Dermis microvascular lymphatic vessel endothelial cell (primary cell): Measurements from ENCODE around the gene PPHLN1. TPM values are rescaled to one million over a fixed set of nuclear protein-coding genes. Genes with fewer than 3 reads are reported as not detected.
"Not testable (repeated sequence)": the region's sequence is repeated elsewhere in the genome, so short reads cannot be mapped to it uniquely, and the experiment has no call there.

Experiments used
- DNase-seq, 2 donors: peaks; one replicate each; pipeline versions ENCODE4 v3.0.0 to v3.0.0-alpha.2; 2010; ENCODE audit warnings: low read depth in 2 of 2
- total RNA-seq: library from RNA; depleted of rRNA; stranded (reverse); fragments of >200 nt; gene quantifications from 2 replicates; pipeline ENCODE4 v1.2.1, GENCODE V29; 2014

PPHLN1 gene
- total RNA-seq, 1 donor from 2014 or later, result 57.6 TPM

DNA sequence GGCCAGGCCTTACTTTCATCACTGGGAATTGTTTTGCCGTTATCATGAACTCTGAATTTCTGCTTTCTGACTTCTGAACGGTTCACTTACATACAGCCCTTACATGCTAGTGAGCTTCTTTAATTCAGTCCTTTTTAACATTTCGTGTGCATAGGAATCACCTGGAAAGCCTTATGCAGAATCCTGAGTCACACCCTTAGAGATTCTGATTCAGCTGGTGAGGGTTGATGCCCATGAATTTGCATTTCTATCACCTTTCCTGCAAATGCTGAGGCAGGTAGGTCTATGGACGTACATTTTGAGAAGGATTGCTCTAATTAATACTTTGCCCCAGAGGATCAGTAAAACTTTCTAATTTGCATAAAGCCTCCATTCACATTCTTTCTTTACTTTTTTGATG is 44.0 kb downstream of the PPHLN1 start:
- DNase-seq, result no peak

- DNase-seq, result peak; percentile 35 to 58
Observed at GRCh38 chr12:42372154-42372791, 46.3 kb downstream of the PPHLN1 start.

- no peak for DNase-seq
Observed at GRCh38 chr12:42373669-42374068, 47.7 kb downstream of the PPHLN1 start.

DNA sequence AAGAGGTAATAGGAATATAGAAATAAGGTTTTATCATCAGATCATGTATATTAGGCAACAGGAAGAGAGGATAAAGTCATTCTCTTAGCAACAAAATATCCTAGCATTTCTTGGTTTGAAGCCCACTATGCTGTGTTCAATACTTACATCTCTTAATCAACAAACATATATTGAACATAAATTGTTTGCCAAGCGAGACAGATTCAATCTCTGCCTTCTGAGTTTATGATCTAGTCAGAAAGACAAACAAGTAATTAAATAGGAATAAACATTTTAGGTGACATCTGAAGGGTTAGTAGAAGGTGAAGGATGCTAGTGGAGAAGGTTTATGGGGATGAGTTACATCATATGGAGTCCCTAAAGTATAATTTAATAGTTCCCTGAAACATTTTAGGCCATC is 54.8 kb downstream of the PPHLN1 start:
- no peak for DNase-seq

GRCh38 chr12:42382013-42382696 is 56.2 kb downstream of the PPHLN1 start:
- no peak for DNase-seq

DNA sequence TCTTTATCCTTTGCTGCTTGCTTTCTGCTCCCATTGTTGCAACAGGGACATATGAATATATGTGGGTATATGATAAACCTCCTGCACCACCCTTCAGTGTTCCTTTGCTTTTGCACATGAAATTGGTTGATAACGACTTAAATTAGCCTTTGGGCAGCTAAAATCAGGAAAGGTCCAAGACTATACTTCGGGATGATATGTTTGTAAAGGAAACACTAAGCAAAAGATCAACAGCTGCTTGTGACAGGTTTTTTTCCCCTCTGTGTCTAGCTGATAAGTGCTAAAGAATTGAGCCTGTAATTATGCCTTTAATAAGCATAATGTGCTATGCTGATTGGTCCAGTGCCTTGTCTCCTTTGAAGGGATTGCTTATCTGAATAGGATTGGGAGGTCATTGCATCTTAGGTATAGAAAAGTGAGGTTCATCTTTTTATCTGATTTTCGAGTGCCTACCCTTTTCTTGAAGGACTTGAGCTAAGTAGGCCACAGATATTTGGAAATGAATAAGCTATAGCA is 59.4 kb downstream of the PPHLN1 start:
- DNase-seq, result no peak

DNA sequence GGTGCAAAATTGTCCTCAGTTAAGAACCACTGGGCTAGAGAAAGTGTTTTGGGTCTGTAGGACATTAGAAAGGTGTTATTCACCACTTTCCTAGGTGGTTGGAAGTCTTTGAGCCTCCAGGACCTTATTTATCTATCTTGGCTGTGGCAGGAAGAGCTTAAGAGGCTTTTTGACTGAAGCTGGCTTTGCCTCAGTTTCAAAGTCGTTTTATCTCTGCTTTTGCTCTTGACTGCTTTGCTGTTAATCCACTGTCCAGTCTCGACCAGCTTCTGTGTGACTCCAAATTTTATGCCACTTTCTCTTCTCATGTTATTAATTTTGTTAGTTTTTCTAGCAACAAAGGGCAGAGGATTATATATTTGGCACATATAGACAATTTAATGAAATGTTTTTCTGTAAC is 60.3 kb downstream of the PPHLN1 start:
- DNase-seq, result no peak

GRCh38 chr12:42388086-42388485 is 62.1 kb downstream of the PPHLN1 start:
- DNase-seq, result not testable (repeated sequence)

DNA sequence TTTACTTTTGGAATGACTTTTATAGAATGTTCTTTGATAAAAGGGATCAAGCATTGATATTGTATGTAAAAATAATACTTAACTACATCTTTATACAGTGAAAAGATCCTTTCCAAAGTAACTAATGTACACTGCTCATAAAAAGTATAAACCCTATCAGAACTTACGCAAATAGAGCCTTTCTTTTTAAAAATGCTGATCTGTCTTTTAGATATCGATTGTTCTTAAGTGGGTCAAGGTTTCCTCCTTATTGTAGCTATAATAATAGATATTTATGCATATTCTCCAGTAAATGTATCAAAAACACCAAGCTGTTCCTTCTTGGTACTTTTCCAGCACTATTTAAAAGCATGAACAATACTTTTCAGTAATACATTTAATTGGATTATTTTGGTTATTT is 68.5 kb downstream of the PPHLN1 start:
- DNase-seq, result no peak

- DNase-seq, result peak; percentile 72 to 85
Observed at GRCh38 chr12:42396473-42397259, 70.7 kb downstream of the PPHLN1 start.

- DNase-seq, result peak in 1 of 2 donors; percentile 50
Observed at GRCh38 chr12:42402821-42403411, 76.9 kb downstream of the PPHLN1 start.

- DNase-seq, result no peak
Observed at GRCh38 chr12:42407306-42407705, 81.3 kb downstream of the PPHLN1 start.

- peak in 1 of 2 donors; percentile 59 for DNase-seq
Observed at GRCh38 chr12:42409471-42409870, 83.5 kb downstream of the PPHLN1 start.

- peak in 1 of 2 donors; percentile 19 for DNase-seq
Observed at GRCh38 chr12:42410340-42410739, 84.4 kb downstream of the PPHLN1 start.

GRCh38 chr12:42420395-42420794 is 94.4 kb downstream of the PPHLN1 start:
- peak in 1 of 2 donors; percentile 34 for DNase-seq

DNA sequence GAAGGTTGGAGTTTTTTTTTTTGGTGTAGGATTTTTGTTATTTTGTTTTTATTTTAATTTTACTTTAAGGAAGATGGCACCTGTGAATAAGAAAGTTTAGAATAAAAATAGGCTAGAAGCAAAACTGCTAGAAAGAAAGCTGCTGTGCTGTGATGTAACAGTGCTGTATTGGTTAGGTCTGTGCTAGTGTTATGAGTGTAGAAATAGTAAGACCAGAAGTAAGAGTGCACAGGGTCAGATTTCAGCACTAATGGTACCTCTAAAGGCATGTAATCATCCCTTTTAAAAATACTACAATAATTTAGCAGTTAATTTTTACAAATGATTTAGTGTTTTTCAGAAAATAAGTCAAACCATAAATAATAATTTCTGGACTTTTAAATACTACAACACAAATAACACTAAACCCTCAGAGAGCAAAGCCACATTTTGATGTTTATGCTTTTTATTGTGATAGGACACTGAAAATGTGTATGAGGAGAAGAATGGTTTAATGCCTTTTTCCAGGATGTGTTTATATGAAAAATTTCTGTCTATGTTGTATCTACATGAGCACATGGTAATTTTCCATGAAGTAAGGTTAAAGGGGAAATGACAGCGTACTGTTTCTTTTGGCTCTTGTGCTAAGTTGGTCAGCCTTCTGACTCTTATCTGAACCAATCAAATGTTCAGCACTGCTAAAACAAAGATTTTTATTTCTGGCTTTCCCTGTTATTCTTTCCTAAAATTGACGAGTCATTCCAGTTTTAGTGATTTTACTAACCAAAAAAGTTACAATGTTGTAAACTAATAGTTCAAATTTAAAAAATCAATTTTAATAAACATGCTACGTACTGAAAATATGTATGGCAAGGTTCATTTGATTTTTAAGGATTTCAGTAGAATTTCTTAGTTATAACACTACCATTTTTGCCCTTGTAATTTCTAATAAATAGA is 96.1 kb downstream of the PPHLN1 start:
- peak; percentile 98 to 99 for DNase-seq

GRCh38 chr12:42422785-42423184 is 96.8 kb downstream of the PPHLN1 start:
- DNase-seq, result peak in 1 of 2 donors; percentile 15

DNA sequence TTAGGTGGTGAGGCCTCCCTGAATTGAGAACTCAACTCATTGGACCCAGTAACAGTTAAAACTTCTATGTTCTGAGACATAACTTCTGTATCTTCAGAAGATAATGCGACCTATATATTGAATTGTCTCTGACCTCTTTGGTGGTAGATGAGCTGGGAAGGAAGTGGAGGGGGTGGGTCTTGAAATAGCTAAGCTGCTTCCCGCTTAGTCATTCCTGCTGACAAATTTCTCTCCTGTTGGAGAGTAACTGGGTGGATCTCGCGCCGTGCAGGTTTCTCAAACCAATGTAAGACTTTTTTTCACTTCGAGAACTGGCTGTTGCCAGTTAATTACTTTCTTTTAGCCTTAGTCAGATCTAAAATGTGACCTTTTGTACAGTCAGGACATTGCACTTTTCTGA is 100.8 kb downstream of the PPHLN1 start:
- peak in 1 of 2 donors; percentile 90 for DNase-seq

DNA sequence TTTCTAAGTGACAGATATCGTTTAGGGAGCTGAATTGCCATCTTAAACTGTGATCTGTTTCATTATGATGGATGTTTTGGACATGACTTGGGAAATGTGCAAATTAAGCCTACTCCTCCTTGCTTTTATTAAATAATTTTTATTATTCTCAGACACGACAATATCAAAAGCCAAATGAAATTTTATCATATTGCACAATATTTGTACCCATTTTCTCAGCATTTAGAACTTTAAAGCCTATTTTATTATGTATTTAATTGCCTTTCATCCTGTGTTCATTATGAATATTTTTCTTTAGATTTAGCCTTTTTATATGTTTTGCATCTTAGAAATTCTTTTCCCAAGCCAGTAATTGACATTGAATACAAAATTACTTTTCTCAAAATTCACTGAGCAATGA is 102.9 kb downstream of the PPHLN1 start:
- DNase-seq, result no peak

GRCh38 chr12:42432517-42433140 is 106.7 kb downstream of the PPHLN1 start:
- no peak for DNase-seq
